ENCODE measurements around the gene RIBC2.

RIBC2 gene

GRCh38 chr22:45475063-45475747, 61.7 kb downstream of the RIBC2 start:
- no peak for DNase-seq

- DNase-seq = no peak
Measured at GRCh38 chr22:45475851-45476514, 62.5 kb downstream of the RIBC2 start.

GRCh38 chr22:45476814-45477213, 63.3 kb downstream of the RIBC2 start:
- no peak for DNase-seq

- DNase-seq = no peak
Measured at GRCh38 chr22:45477366-45478107, 64.0 kb downstream of the RIBC2 start.

- DNase-seq = no peak
Measured at GRCh38 chr22:45478108-45478771, 64.7 kb downstream of the RIBC2 start.

- no peak for DNase-seq
Measured at GRCh38 chr22:45480717-45481116, 67.2 kb downstream of the RIBC2 start.

DNA sequence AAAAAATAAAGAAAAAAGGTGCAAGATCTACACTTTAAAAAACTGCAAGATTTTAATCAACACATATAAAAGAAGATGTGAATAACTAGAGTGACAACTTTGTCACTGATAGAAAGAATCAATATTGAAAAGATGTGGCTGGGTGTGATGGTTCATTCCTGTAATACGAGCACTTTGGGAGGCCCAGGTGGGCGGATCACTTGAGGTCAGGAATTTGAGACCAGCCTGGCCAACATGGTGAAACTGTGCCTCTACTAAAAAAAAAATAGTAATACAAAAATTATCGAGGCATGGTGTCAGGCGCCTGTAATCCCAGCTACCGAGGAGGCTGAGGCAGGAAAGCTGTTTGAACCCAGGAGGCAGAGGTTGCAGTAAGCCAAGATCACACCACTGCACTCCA, 68.2 kb downstream of the RIBC2 start:
- DNase-seq = no peak

All from NCI-H187 (cell line).